A673 (cell line): Measurements from ENCODE around the gene HILPDA. TPM values are rescaled to one million over a fixed set of nuclear protein-coding genes. Genes with fewer than 3 reads are reported as not detected.
"Not testable (repeated sequence)": the region's sequence is repeated elsewhere in the genome, so short reads cannot be mapped to it uniquely, and the experiment has no call there.

Experiments used
- BruUV-seq: library from RNA; stranded (reverse); fragments of 400-500 nt; replicated peaks from 2 replicates; lab custom pipeline; 2021; lab: Mats Ljungman, UMichigan
- CTCF ChIA-PET: fragments of 300-600 bp; sonication (Branson Sonifier 250); formaldehyde crosslinking; loops from one replicate; lab custom pipeline; 2022; ENCODE audit warnings: antibody characterized with exemption; lab: Charles Lee
- POLR2A ChIA-PET: fragments of 300-600 bp; sonication (Branson Sonifier 250); formaldehyde crosslinking; loops from one replicate; lab custom pipeline; 2022; ENCODE audit warnings: antibody characterized with exemption; ENCODE audit not compliant: low non-redundant PET; lab: Charles Lee
- DNase-seq: peaks from one replicate; pipeline ENCODE4 v3.0.0-alpha.2; 2015; ENCODE audit warnings: low spot score
- H3K27ac ChIP-seq: fragments of 200-600 bp; sonication (generic); 2 replicates; pipeline ENCODE4 v1.5.1; 2016; ENCODE audit warnings: mixed run types, low read depth, mild to moderate bottlenecking, mixed read lengths, antibody characterized with exemption, low read length; ENCODE audit not compliant: poor library complexity, severe bottlenecking
- H3K27me3 ChIP-seq: fragments of 200-600 bp; sonication (generic); replicated peaks from 2 replicates; pipeline ENCODE4 v1.6.1; 2017; ENCODE audit warnings: mixed run types, low read depth, mild to moderate bottlenecking, mixed read lengths, antibody characterized with exemption, low read length; ENCODE audit not compliant: insufficient read depth, poor library complexity
- H3K36me3 ChIP-seq: fragments of 200-600 bp; sonication (generic); 2 replicates; pipeline ENCODE4 v1.6.1; 2016; ENCODE audit warnings: mixed run types, mild to moderate bottlenecking, mixed read lengths, antibody characterized with exemption, low read length; ENCODE audit not compliant: insufficient read depth, poor library complexity, severe bottlenecking
- H3K4me1 ChIP-seq: fragments of 200-600 bp; sonication (generic); 2 replicates; pipeline ENCODE4 v1.6.1; 2017; ENCODE audit warnings: mixed run types, mild to moderate bottlenecking, mixed read lengths, antibody characterized with exemption, low read length; ENCODE audit not compliant: insufficient read depth, poor library complexity, severe bottlenecking
- H3K4me3 ChIP-seq: fragments of 200-600 bp; sonication (generic); 2 replicates; pipeline ENCODE4 v1.5.1; 2016; ENCODE audit warnings: low read depth, mixed run types, mild to moderate bottlenecking, mixed read lengths, low read length; ENCODE audit not compliant: poor library complexity, severe bottlenecking
- H3K9me3 ChIP-seq: fragments of 200-600 bp; sonication (generic); 2 replicates; pipeline ENCODE4 v1.6.1; 2016; ENCODE audit warnings: mixed run types, low read depth, mild to moderate bottlenecking, mixed read lengths, antibody characterized with exemption, low read length; ENCODE audit not compliant: poor library complexity, severe bottlenecking
- EZH2 ChIP-seq: fragments of 200-600 bp; sonication (generic); IDR thresholded peaks from 2 replicates; pipeline ENCODE4 v1.6.1; 2017; ENCODE audit warnings: borderline replicate concordance, low read depth, mild to moderate bottlenecking, mixed read lengths, antibody characterized with exemption, low read length; ENCODE audit not compliant: poor library complexity, severe bottlenecking
- intact Hi-C: fragments of 100-400 bp; cut with micrococcal nuclease; formaldehyde crosslinking; loops from one replicate; pipeline ENCODE4 v1.10.0; 2022; ENCODE audit not compliant: unreplicated experiment
- total RNA-seq: library from RNA; stranded (reverse); gene quantifications from 2 replicates; pipeline ENCODE4 v1.2.3, GENCODE V29; 2021
- TF ChIP-seq, protein P1 (sequence below): fragments of 300-800, 200-600 bp; sonication (generic); conservative IDR thresholded peaks from 2 replicates; pipeline ENCODE4 v1.5.1; 2017; ENCODE audit warnings: low read depth, mild to moderate bottlenecking, antibody characterized with exemption, low read length, moderate library complexity, mixed read lengths

Gene HILPDA
- total RNA-seq, 1 experiment from 2014 or later = 36.1 TPM

DNA sequence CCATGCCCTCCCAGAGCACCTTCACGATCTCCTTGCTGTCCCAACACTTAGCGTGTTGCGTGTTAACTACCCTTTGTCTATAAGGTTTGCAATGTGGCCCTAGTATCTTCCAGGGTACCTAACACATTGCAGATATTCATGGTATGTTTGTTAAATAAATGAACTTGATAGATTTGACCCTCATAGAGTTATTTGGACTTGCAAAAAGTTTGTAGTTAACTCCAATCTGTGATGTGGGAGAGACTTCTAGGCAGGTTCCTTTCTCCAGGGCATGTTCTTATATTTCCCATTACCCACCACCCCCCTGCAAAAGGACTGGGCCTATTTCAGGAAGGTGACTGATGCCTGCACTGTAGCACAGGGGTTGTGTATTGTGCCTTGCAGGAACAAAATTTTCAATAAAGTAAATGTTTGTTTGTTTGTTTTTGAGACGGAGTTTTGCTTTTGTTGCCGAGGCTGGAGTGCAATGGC lies 612 bp downstream of the HILPDA start:
- Histone ChIP-seq H3K9me3 (no peaks in the 10 kb centered on the region), H3K27me3 (no peaks in the 10 kb centered on the region), H3K27ac (peak overlapping the region; percentile 90), H3K36me3 (peaks cover 17% of the 10 kb centered on the region), H3K4me3 (peak overlapping the region; percentile 92), H3K4me1 (peaks cover 25% of the 10 kb centered on the region)
- CTCF ChIA-PET = no interaction called here
- no peak for TF ChIP-seq EZH2
- TF ChIP-seq, protein P1, sequence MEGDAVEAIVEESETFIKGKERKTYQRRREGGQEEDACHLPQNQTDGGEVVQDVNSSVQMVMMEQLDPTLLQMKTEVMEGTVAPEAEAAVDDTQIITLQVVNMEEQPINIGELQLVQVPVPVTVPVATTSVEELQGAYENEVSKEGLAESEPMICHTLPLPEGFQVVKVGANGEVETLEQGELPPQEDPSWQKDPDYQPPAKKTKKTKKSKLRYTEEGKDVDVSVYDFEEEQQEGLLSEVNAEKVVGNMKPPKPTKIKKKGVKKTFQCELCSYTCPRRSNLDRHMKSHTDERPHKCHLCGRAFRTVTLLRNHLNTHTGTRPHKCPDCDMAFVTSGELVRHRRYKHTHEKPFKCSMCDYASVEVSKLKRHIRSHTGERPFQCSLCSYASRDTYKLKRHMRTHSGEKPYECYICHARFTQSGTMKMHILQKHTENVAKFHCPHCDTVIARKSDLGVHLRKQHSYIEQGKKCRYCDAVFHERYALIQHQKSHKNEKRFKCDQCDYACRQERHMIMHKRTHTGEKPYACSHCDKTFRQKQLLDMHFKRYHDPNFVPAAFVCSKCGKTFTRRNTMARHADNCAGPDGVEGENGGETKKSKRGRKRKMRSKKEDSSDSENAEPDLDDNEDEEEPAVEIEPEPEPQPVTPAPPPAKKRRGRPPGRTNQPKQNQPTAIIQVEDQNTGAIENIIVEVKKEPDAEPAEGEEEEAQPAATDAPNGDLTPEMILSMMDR = no peak
- POLR2A ChIA-PET = no interaction called here
- intact Hi-C loops = no loop called here
- no peak for DNase-seq
- no TSS peak for BruUV-seq

DNA sequence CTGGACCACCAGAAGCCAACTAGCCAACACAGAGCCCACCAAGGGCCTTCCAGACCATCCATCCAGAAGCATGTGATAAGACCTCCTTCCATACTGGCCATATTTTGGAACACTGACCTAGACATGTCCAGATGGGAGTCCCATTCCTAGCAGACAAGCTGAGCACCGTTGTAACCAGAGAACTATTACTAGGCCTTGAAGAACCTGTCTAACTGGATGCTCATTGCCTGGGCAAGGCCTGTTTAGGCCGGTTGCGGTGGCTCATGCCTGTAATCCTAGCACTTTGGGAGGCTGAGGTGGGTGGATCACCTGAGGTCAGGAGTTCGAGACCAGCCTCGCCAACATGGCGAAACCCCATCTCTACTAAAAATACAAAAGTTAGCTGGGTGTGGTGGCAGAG lies 1.7 kb downstream of the HILPDA start:
- peaks cover 17% of the 10 kb centered on the region for H3K36me3 ChIP-seq
- H3K9me3 ChIP-seq, H3K27me3 ChIP-seq, CTCF ChIA-PET, POLR2A ChIA-PET, BruUV-seq, DNase-seq, intact Hi-C loops, H3K27ac ChIP-seq: not testable (repeated sequence)
- H3K4me3 ChIP-seq = peak overlapping the region; percentile 92
- peaks cover 25% of the 10 kb centered on the region for H3K4me1 ChIP-seq

DNA sequence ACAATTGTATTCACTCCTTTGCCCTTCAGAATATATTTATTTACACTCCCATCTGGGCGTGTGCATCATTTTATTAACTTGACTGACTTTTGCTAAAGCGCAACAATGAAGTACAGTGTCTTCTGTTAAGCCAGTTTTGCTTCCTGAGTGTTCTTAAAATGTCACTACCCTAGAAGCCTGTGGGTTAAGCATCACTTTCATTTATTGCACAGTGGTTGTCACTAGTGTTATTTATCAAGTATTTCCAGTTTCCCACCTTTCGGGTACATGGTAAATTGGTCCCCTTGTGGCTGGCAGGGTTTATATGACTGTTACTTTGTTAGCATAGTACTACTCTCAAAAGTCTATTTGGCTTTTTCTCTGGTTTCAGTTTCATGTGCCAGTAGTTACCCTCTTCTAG lies 3.3 kb downstream of the HILPDA start:
- no peaks in the 10 kb centered on the region for H3K27me3 ChIP-seq
- no peak overlapping the region for H3K4me3 ChIP-seq
- H3K27ac ChIP-seq = no peak overlapping the region
- no TSS peak for BruUV-seq
- CTCF ChIA-PET = interaction anchor here (0.9 to 3.1 kb wide), 3 partner anchors 25 to 61 kb away, joined by 3 to 27 read pairs (median 3); no protein-coding TSS in a partner anchor
- DNase-seq = no peak
- H3K4me1 ChIP-seq = peaks cover 25% of the 10 kb centered on the region
- intact Hi-C loops = loop anchor here (1.0 to 2.0 kb wide), 2 partner anchors 32 to 60 kb away; no protein-coding TSS in a partner anchor
- H3K9me3 ChIP-seq = no peaks in the 10 kb centered on the region
- TF ChIP-seq EZH2 = no peak
- TF ChIP-seq, protein P1 = no peak
- H3K36me3 ChIP-seq = peaks cover 17% of the 10 kb centered on the region
- POLR2A ChIA-PET = interaction anchor here (0.6 kb wide), 1 partner anchor 875 kb away, joined by 3 read pairs; no protein-coding TSS in a partner anchor
